ENCODE data around the gene CYBB.
A peak's percentile ranks its signal among the peaks of the same experiment; 100 is the strongest.

Gene CYBB

DNA sequence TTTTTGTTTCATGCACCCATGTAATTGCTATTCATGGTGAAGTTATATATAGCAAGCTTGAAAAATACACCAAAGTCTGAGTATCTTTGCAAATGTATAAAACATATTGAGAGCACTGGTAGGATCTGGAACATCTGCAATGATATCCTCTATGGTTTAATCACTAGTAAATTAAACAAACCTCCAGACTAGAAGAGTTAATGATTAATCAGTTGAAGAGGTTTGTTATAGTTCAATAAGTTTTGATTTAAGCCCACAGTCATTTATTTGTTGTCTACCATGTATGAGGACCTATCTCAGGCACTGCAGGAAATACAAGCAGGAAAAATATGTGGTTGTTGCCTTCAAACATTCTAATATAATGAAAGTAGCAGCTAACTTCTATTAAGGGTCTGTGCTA, 16.5 kb downstream of the CYBB start:
- DNase-seq (ENCODE audit: low spot score in 2 of 2) = no peak
- no peak for ATAC-seq (replicated peaks; ENCODE audit: extremely low read depth, poor library complexity, severe bottlenecking)
- Mint-ChIP-seq H3K27me3 (no peaks in the 10 kb centered on the region), H3K27ac (ENCODE audit: low read depth) (no peak overlapping the region), H3K9me3 (no peaks in the 10 kb centered on the region), H3K36me3 (ENCODE audit: insufficient read depth) (no peaks in the 10 kb centered on the region), H3K4me1 (peaks cover 4% of the 10 kb centered on the region), H3K4me3 (no peak overlapping the region)

GRCh38 chrX:37796805-37797204, 16.9 kb downstream of the CYBB start:
- Mint-ChIP-seq H3K9me3 (no peaks in the 10 kb centered on the region), H3K36me3 (ENCODE audit: insufficient read depth) (no peaks in the 10 kb centered on the region), H3K4me1 (peaks cover 4% of the 10 kb centered on the region), H3K4me3 (no peak overlapping the region), H3K27ac (ENCODE audit: low read depth) (no peak overlapping the region), H3K27me3 (no peaks in the 10 kb centered on the region)
- DNase-seq (ENCODE audit: low spot score in 2 of 2) (no peak), ATAC-seq (replicated peaks; ENCODE audit: extremely low read depth, poor library complexity, severe bottlenecking) (peak; percentile 46)

GRCh38 chrX:37799936-37800335, 20.1 kb downstream of the CYBB start:
- H3K4me3 Mint-ChIP-seq = no peak overlapping the region
- peaks cover 4% of the 10 kb centered on the region for H3K4me1 Mint-ChIP-seq
- H3K27ac Mint-ChIP-seq (ENCODE audit: low read depth) = no peak overlapping the region
- no peaks in the 10 kb centered on the region for H3K9me3 Mint-ChIP-seq
- ATAC-seq (replicated peaks; ENCODE audit: extremely low read depth, poor library complexity, severe bottlenecking) (no peak), DNase-seq (ENCODE audit: low spot score in 2 of 2) (no peak)
- H3K36me3 Mint-ChIP-seq (ENCODE audit: insufficient read depth) = no peaks in the 10 kb centered on the region
- H3K27me3 Mint-ChIP-seq = no peaks in the 10 kb centered on the region

- Mint-ChIP-seq H3K4me1 (peaks cover 4% of the 10 kb centered on the region), H3K27ac (ENCODE audit: low read depth) (no peak overlapping the region), H3K4me3 (no peak overlapping the region), H3K27me3 (no peaks in the 10 kb centered on the region), H3K36me3 (ENCODE audit: insufficient read depth) (no peaks in the 10 kb centered on the region), H3K9me3 (no peaks in the 10 kb centered on the region)
- ATAC-seq (replicated peaks; ENCODE audit: extremely low read depth, poor library complexity, severe bottlenecking) = no peak
- no peak for DNase-seq (ENCODE audit: low spot score in 2 of 2)
Observed at GRCh38 chrX:37800717-37801116, 20.9 kb downstream of the CYBB start.

- Mint-ChIP-seq H3K9me3 (no peaks in the 10 kb centered on the region), H3K36me3 (ENCODE audit: insufficient read depth) (no peaks in the 10 kb centered on the region), H3K4me3 (no peak overlapping the region), H3K27ac (ENCODE audit: low read depth) (no peak overlapping the region), H3K4me1 (no peaks in the 10 kb centered on the region), H3K27me3 (no peaks in the 10 kb centered on the region)
- no peak for ATAC-seq (replicated peaks; ENCODE audit: extremely low read depth, poor library complexity, severe bottlenecking)
- DNase-seq (ENCODE audit: low spot score in 2 of 2) = no peak
Observed at GRCh38 chrX:37802028-37802427, 22.2 kb downstream of the CYBB start.

GRCh38 chrX:37803057-37803456, 23.2 kb downstream of the CYBB start:
- Mint-ChIP-seq H3K27me3 (no peaks in the 10 kb centered on the region), H3K9me3 (no peaks in the 10 kb centered on the region), H3K4me3 (no peak overlapping the region), H3K27ac (ENCODE audit: low read depth) (no peak overlapping the region), H3K4me1 (no peaks in the 10 kb centered on the region), H3K36me3 (ENCODE audit: insufficient read depth) (no peaks in the 10 kb centered on the region)
- no peak for ATAC-seq (replicated peaks; ENCODE audit: extremely low read depth, poor library complexity, severe bottlenecking)
- no peak for DNase-seq (ENCODE audit: low spot score in 2 of 2)

- Mint-ChIP-seq H3K4me1 (no peaks in the 10 kb centered on the region), H3K9me3 (no peaks in the 10 kb centered on the region), H3K4me3 (no peak overlapping the region), H3K27ac (ENCODE audit: low read depth) (no peak overlapping the region), H3K36me3 (ENCODE audit: insufficient read depth) (no peaks in the 10 kb centered on the region), H3K27me3 (no peaks in the 10 kb centered on the region)
- ATAC-seq (replicated peaks; ENCODE audit: extremely low read depth, poor library complexity, severe bottlenecking) (no peak), DNase-seq (ENCODE audit: low spot score in 2 of 2) (no peak)
Observed at GRCh38 chrX:37809970-37810369, 30.1 kb downstream of the CYBB start.

- Mint-ChIP-seq H3K27ac (ENCODE audit: low read depth) (no peak overlapping the region), H3K4me1 (no peaks in the 10 kb centered on the region), H3K4me3 (no peak overlapping the region), H3K36me3 (ENCODE audit: insufficient read depth) (no peaks in the 10 kb centered on the region), H3K27me3 (no peaks in the 10 kb centered on the region), H3K9me3 (no peaks in the 10 kb centered on the region)
- no peak for ATAC-seq (replicated peaks; ENCODE audit: extremely low read depth, poor library complexity, severe bottlenecking)
- DNase-seq (ENCODE audit: low spot score in 2 of 2) = no peak
Observed at GRCh38 chrX:37812110-37812509, 32.3 kb downstream of the CYBB start.

GRCh38 chrX:37813570-37813969, 33.7 kb downstream of the CYBB start:
- DNase-seq (ENCODE audit: low spot score in 2 of 2) (no peak), ATAC-seq (replicated peaks; ENCODE audit: extremely low read depth, poor library complexity, severe bottlenecking) (no peak)
- H3K27ac Mint-ChIP-seq (ENCODE audit: low read depth) = no peak overlapping the region
- no peaks in the 10 kb centered on the region for H3K27me3 Mint-ChIP-seq
- no peaks in the 10 kb centered on the region for H3K36me3 Mint-ChIP-seq (ENCODE audit: insufficient read depth)
- no peaks in the 10 kb centered on the region for H3K4me1 Mint-ChIP-seq
- no peak overlapping the region for H3K4me3 Mint-ChIP-seq
- no peaks in the 10 kb centered on the region for H3K9me3 Mint-ChIP-seq

GRCh38 chrX:37815366-37815765, 35.5 kb downstream of the CYBB start:
- no peaks in the 10 kb centered on the region for H3K36me3 Mint-ChIP-seq (ENCODE audit: insufficient read depth)
- ATAC-seq (replicated peaks; ENCODE audit: extremely low read depth, poor library complexity, severe bottlenecking) (no peak), DNase-seq (ENCODE audit: low spot score in 2 of 2) (no peak)
- no peaks in the 10 kb centered on the region for H3K27me3 Mint-ChIP-seq
- H3K4me1 Mint-ChIP-seq = no peaks in the 10 kb centered on the region
- no peak overlapping the region for H3K27ac Mint-ChIP-seq (ENCODE audit: low read depth)
- no peak overlapping the region for H3K4me3 Mint-ChIP-seq
- H3K9me3 Mint-ChIP-seq = no peaks in the 10 kb centered on the region

- Mint-ChIP-seq H3K9me3 (no peaks in the 10 kb centered on the region), H3K4me1 (no peaks in the 10 kb centered on the region), H3K36me3 (ENCODE audit: insufficient read depth) (no peaks in the 10 kb centered on the region), H3K4me3 (no peak overlapping the region), H3K27ac (ENCODE audit: low read depth) (no peak overlapping the region), H3K27me3 (no peaks in the 10 kb centered on the region)
- ATAC-seq (replicated peaks; ENCODE audit: extremely low read depth, poor library complexity, severe bottlenecking) = no peak
- no peak for DNase-seq (ENCODE audit: low spot score in 2 of 2)
Observed at GRCh38 chrX:37816766-37817165, 36.9 kb downstream of the CYBB start.

DNA sequence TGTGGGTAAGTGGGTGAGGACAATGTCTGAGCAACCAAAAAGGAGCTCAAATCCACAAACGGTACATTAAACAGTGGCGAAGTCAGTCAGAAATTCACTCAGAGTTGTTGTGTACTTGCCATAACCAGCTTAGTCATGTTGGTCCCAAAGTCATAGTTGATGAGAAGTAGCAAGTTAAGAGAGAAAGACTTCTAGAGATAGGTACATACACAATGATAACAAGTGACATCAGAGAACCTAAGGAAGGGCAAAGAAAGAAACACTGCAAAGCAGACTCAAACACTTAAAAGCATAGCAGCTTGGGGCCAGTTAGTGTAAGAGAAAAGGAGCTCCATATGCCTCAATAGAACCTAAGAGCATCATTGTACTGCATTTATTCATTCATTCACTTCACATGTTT, 37.3 kb downstream of the CYBB start:
- DNase-seq (ENCODE audit: low spot score in 2 of 2) (no peak), ATAC-seq (replicated peaks; ENCODE audit: extremely low read depth, poor library complexity, severe bottlenecking) (no peak)
- Mint-ChIP-seq H3K27me3 (no peaks in the 10 kb centered on the region), H3K4me3 (no peak overlapping the region), H3K36me3 (ENCODE audit: insufficient read depth) (no peaks in the 10 kb centered on the region), H3K4me1 (no peaks in the 10 kb centered on the region), H3K9me3 (no peaks in the 10 kb centered on the region), H3K27ac (ENCODE audit: low read depth) (no peak overlapping the region)

GRCh38 chrX:37817579-37817978, 37.7 kb downstream of the CYBB start:
- ATAC-seq (replicated peaks; ENCODE audit: extremely low read depth, poor library complexity, severe bottlenecking) (no peak), DNase-seq (ENCODE audit: low spot score in 2 of 2) (no peak)

DNA sequence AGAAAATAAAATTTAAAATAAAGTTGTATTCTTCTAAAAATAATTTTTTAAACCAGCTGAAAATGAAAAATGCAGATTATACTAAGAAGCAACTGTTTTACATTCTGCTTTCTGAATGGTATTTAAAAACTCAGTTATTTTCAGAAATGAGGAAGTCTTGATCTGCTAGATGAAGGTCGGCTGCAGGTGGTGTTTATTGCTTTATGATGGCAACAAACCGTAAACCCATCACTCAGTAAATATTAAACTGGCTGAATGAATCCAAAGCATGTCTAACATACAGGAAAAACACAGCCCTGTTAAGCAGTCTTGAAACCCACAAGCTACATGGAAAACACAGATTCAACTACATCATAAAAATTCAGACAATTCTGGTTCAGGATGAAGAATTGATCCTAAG, 38.2 kb downstream of the CYBB start:
- Mint-ChIP-seq H3K4me3 (no peak overlapping the region), H3K27ac (ENCODE audit: low read depth) (no peak overlapping the region), H3K9me3 (no peaks in the 10 kb centered on the region), H3K36me3 (ENCODE audit: insufficient read depth) (no peaks in the 10 kb centered on the region), H3K27me3 (no peaks in the 10 kb centered on the region), H3K4me1 (no peaks in the 10 kb centered on the region)
- no peak for DNase-seq (ENCODE audit: low spot score in 2 of 2)
- no peak for ATAC-seq (replicated peaks; ENCODE audit: extremely low read depth, poor library complexity, severe bottlenecking)

More at GRCh38 chrX:37817579-37817978, 37.7 kb downstream of the CYBB start:
- H3K36me3 Mint-ChIP-seq (ENCODE audit: insufficient read depth) = no peaks in the 10 kb centered on the region
- H3K27ac Mint-ChIP-seq (ENCODE audit: low read depth) = no peak overlapping the region
- no peaks in the 10 kb centered on the region for H3K4me1 Mint-ChIP-seq
- H3K9me3 Mint-ChIP-seq = no peaks in the 10 kb centered on the region
- H3K27me3 Mint-ChIP-seq = no peaks in the 10 kb centered on the region
- no peak overlapping the region for H3K4me3 Mint-ChIP-seq
